Central memory CD8-positive, alpha-beta T cell (primary cell): ENCODE measurements around the gene CAPN14.

Source experiments
- ATAC-seq: fragments of 150-1000 bp; cut with Tn5 transposase; replicated peaks from 2 replicates; pipeline ENCODE4 v1.10.0; 2022; ENCODE audit warnings: mild to moderate bottlenecking, moderate FRiP score, moderate number of reproducible peaks; ENCODE audit not compliant: poor library complexity, severe bottlenecking; ENCODE audit errors: extremely low read depth
- DNase-seq, 2 donors: peaks; one replicate each; pipeline ENCODE4 v3.0.0; 2021; ENCODE audit warnings: low spot score in 2 of 2
- H3K27ac Mint-ChIP-seq: one replicate; pipeline ENCODE4 v1.8.0; 2022; ENCODE audit warnings: low read depth, mild to moderate bottlenecking, moderate library complexity, mixed read lengths
- H3K27me3 Mint-ChIP-seq: one replicate; pipeline ENCODE4 v1.8.0; 2022; ENCODE audit warnings: mixed read lengths
- H3K36me3 Mint-ChIP-seq: one replicate; pipeline ENCODE4 v1.8.0; 2022; ENCODE audit warnings: mild to moderate bottlenecking, moderate library complexity, mixed read lengths; ENCODE audit not compliant: insufficient read depth
- H3K4me1 Mint-ChIP-seq: one replicate; pipeline ENCODE4 v1.8.0; 2022; ENCODE audit warnings: mixed read lengths
- H3K4me3 Mint-ChIP-seq: one replicate; pipeline ENCODE4 v1.8.0; 2022; ENCODE audit warnings: mild to moderate bottlenecking, moderate library complexity, mixed read lengths
- H3K9me3 Mint-ChIP-seq: one replicate; pipeline ENCODE4 v1.8.0; 2022; ENCODE audit warnings: mixed read lengths

Gene CAPN14

DNA sequence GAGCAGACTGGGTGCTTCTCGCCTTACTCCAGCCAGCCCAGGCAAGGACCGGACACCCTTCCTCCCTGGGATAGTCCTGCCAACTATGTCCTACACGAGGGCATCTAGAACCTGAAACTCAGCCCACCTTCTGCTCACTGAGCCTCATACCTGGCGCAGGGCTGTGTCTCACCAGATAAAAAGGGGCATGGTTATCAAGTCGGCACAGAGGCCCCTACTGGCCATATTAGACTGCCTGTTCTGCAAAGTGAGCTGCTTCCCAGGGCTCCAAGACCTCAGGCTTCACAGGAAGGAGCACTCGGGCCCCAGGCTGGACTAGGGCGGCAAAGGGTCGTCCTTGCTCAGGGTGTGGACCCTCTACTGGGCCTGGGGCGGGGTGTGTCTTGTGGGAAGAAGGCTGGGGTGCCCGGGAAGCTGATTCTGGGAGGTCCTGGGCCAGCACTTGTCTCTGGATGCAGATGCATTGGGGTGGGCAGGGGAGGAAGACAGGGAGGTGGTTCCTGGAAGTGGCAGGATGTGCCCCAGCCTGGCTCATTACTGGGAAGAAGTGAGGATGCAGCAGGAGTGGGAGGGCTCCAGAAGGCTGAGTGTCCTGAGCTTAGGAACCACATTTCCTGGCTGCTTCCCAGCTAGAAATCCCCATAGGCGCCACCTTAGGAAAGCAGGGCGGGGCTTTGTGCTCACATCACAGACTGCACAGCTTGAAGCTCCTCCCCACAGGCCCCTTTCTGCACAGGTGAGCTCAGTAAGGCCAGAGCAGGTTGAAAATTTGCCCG, 36.2 kb upstream of the CAPN14 start:
- no peak for ATAC-seq
- DNase-seq: no peak
- Mint-ChIP-seq H3K36me3 (no peaks in the 10 kb centered on the region), H3K27me3 (no peaks in the 10 kb centered on the region), H3K9me3 (no peaks in the 10 kb centered on the region), H3K27ac (no peak overlapping the region), H3K4me1 (peaks cover 4% of the 10 kb centered on the region), H3K4me3 (no peak overlapping the region)

DNA sequence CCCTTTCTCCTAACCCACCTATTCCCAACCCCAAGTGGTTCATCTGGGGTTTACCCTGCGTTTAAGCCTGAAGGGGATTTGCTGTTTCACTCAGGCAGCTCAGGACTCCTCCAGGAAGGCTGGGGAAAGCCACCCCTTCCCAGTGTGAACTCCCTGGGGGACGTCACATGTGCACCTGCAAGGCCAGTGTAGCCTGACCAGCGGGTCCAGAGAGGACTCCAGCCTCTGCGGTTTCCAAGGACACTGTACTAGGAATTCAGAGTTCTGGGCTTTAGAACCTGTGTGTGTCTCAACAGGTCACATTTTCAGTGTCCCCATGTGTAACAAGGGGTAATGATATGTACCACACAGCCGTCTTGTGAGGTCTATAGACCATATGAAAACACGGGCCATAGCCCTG, 34.5 kb upstream of the CAPN14 start:
- H3K9me3 Mint-ChIP-seq: no peaks in the 10 kb centered on the region
- H3K27me3 Mint-ChIP-seq: no peaks in the 10 kb centered on the region
- no peak overlapping the region for H3K4me3 Mint-ChIP-seq
- no peaks in the 10 kb centered on the region for H3K36me3 Mint-ChIP-seq
- DNase-seq (no peak), ATAC-seq (no peak)
- H3K27ac Mint-ChIP-seq: no peak overlapping the region
- no peaks in the 10 kb centered on the region for H3K4me1 Mint-ChIP-seq

DNA sequence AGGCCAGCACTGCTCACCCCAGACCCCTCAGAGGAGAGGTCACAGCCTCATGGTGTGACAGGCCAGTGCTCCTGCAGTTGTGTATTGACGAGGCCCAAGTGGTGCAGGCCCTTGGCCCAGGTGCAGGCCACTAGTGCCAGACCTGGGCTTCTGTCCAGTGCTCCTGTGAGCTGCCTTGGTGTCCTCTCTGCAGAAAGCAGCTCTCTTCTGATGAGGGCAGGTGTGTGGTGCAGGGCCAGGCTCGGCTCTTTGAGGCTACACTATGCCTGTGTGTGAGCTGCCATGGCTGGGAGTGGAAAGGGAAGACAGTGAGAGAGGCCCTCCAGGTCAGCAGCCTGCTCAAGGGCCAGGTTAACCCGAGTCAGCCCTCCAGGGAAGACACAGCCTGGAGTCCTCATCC, 33.7 kb upstream of the CAPN14 start:
- H3K27ac Mint-ChIP-seq: no peak overlapping the region
- H3K4me3 Mint-ChIP-seq: no peak overlapping the region
- no peaks in the 10 kb centered on the region for H3K4me1 Mint-ChIP-seq
- no peaks in the 10 kb centered on the region for H3K9me3 Mint-ChIP-seq
- no peaks in the 10 kb centered on the region for H3K36me3 Mint-ChIP-seq
- no peaks in the 10 kb centered on the region for H3K27me3 Mint-ChIP-seq
- no peak for DNase-seq
- ATAC-seq: no peak

DNA sequence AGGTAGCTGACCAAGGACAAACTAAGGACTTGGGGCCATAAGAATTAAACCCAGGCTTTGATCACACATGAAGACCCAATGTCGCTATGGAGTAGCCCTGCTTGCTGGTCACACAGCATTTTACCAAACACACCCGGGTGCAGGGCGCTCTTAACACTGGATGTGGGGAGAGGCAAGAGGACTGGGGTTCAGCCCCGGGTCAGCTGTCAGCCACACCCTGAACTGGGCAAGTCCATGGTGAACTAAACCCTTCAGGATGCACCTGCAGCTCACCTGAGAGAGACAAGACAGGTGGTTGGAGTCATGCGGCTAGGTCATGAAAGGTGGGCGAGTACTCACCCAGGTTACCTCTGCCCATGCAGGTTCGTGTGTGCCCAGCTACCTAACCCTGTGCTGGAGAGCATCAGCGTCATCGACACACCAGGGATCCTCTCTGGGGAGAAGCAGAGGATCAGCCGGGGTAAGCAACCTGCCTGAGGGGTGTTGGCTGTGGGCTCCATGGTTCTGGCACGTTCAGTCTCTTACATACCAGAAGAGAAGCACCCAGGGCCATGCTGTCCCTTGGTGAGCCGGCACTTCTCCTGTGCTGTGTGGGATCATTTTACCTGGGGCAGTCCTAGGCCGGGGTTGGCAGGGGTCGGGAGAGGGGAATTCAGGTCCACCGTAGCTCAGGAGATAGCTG, 31.8 kb upstream of the CAPN14 start:
- Mint-ChIP-seq H3K4me1 (no peaks in the 10 kb centered on the region), H3K9me3 (no peaks in the 10 kb centered on the region), H3K27me3 (no peaks in the 10 kb centered on the region), H3K36me3 (no peaks in the 10 kb centered on the region), H3K4me3 (no peak overlapping the region), H3K27ac (no peak overlapping the region)
- no peak for ATAC-seq
- DNase-seq: no peak

DNA sequence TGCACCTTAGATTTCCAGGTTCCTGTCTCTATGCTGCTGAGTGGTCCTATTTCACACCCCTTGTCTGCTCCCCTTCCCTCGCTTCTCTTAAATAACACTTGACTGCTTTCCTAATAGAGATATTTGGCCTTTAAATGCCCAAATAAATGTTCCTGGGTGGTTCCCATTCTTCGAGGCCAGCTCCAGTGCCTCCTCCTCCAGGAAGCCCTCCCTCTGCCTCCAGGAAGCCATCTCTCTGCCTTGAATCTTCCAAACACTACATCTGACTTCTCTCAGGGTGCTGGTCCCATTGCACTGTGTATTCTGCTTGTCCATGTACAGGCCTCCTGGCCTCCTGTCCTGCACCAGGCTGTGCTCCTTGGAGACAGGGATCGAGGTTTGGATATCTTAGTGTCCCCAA, 30.8 kb upstream of the CAPN14 start:
- H3K27ac Mint-ChIP-seq: no peak overlapping the region
- no peaks in the 10 kb centered on the region for H3K27me3 Mint-ChIP-seq
- no peaks in the 10 kb centered on the region for H3K36me3 Mint-ChIP-seq
- no peak overlapping the region for H3K4me3 Mint-ChIP-seq
- DNase-seq (no peak), ATAC-seq (no peak)
- H3K9me3 Mint-ChIP-seq: no peaks in the 10 kb centered on the region
- no peaks in the 10 kb centered on the region for H3K4me1 Mint-ChIP-seq

DNA sequence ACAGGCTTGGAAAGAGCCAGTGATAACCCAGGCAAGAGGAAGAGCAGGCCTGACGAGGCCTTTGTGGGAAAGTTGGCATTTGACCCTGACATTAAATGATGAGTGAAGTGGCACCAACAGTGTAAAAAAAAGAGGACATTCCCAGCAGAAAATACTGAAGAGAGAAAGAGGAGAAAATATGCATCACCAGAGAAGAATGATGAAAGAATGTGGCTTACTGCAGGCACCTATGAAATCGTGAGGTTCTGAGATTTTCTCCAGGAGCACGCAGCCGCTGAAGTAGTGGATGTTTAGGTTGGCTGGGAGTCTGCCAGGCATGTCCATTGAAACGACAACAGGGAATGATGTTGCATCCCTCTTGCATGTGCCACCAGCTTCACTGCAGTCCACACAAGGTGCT, 30.4 kb upstream of the CAPN14 start:
- no peak overlapping the region for H3K27ac Mint-ChIP-seq
- H3K4me3 Mint-ChIP-seq: no peak overlapping the region
- H3K9me3 Mint-ChIP-seq: no peaks in the 10 kb centered on the region
- H3K36me3 Mint-ChIP-seq: no peaks in the 10 kb centered on the region
- DNase-seq (no peak), ATAC-seq (no peak)
- H3K4me1 Mint-ChIP-seq: no peaks in the 10 kb centered on the region
- H3K27me3 Mint-ChIP-seq: no peaks in the 10 kb centered on the region

DNA sequence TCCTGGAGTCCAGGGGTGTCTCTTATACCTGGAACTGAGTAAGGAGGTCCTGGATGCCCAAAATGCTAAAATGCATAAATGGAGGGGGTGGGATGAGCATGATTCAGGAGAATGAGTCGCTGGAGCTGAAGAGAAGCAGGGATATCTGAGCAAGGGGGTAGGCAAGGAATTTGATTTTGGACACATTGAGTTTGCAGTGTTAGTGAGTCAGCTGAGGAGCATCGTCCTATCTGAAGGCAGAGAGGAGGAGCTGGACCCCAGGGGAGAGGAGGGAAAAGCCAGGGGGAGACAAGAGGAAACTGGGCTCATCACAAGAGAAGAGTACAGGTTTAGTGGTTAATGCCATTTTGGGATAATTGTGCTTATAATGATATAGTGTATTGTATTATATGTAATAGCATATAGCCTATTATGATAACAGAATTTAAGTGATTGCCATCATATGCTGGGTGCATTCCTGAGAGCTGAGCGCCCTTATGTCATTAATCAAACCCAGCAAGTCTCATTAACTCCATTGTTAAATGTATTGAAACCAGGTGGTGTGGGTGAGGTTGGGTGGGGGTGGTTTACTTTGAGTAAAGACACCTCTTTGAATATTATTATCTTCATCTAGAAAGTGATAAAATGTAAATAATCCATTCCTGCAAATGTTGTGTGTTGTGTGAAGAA, 29.0 kb upstream of the CAPN14 start:
- Mint-ChIP-seq H3K27ac (no peak overlapping the region), H3K36me3 (no peaks in the 10 kb centered on the region), H3K4me3 (no peak overlapping the region), H3K27me3 (no peaks in the 10 kb centered on the region), H3K9me3 (no peaks in the 10 kb centered on the region), H3K4me1 (no peaks in the 10 kb centered on the region)
- DNase-seq (no peak), ATAC-seq (no peak)

DNA sequence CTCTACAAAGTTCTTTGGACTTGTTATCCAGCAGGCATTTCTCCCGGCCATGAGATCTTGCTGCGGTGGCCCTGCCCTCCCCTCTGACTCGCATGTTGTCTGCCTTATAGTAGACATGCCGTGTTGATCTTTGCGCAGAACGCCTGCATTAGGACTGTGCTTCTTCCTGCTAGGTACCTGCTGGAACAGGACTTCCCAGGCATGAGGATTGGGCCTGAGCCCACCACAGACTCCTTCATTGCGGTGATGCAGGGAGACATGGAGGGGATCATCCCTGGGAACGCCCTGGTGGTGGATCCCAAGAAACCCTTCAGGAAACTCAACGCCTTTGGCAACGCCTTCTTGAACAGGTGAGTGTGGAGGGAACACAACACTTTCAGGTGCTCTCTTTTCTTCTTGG, 26.8 kb upstream of the CAPN14 start:
- ATAC-seq (no peak), DNase-seq (no peak)
- peaks cover 8% of the 10 kb centered on the region for H3K4me1 Mint-ChIP-seq
- H3K36me3 Mint-ChIP-seq: no peaks in the 10 kb centered on the region
- no peaks in the 10 kb centered on the region for H3K9me3 Mint-ChIP-seq
- H3K27ac Mint-ChIP-seq: no peak overlapping the region
- H3K4me3 Mint-ChIP-seq: no peak overlapping the region
- no peaks in the 10 kb centered on the region for H3K27me3 Mint-ChIP-seq

DNA sequence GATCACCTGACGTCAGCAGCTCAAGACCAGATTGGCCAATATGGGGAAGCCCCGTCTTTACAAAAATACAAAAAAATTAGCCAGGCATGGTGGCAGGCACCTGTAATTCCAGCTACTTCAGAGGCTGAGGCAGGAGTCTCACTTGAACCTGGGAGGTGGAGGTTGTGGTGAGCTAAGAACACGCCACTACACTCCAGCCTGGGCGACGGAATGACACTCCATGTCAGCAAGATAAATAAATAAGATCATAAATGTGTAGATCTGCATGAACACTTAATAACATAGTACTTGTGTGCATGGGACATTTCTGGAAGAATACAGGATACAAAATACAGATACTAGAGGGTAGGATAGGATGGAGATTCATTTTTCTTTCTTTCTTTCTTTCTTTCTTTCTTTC, 25.7 kb upstream of the CAPN14 start:
- no peak for ATAC-seq
- H3K4me3 Mint-ChIP-seq: no peak overlapping the region
- no peaks in the 10 kb centered on the region for H3K36me3 Mint-ChIP-seq
- no peak for DNase-seq
- no peaks in the 10 kb centered on the region for H3K9me3 Mint-ChIP-seq
- peaks cover 15% of the 10 kb centered on the region for H3K4me1 Mint-ChIP-seq
- H3K27ac Mint-ChIP-seq: no peak overlapping the region
- H3K27me3 Mint-ChIP-seq: no peaks in the 10 kb centered on the region

DNA sequence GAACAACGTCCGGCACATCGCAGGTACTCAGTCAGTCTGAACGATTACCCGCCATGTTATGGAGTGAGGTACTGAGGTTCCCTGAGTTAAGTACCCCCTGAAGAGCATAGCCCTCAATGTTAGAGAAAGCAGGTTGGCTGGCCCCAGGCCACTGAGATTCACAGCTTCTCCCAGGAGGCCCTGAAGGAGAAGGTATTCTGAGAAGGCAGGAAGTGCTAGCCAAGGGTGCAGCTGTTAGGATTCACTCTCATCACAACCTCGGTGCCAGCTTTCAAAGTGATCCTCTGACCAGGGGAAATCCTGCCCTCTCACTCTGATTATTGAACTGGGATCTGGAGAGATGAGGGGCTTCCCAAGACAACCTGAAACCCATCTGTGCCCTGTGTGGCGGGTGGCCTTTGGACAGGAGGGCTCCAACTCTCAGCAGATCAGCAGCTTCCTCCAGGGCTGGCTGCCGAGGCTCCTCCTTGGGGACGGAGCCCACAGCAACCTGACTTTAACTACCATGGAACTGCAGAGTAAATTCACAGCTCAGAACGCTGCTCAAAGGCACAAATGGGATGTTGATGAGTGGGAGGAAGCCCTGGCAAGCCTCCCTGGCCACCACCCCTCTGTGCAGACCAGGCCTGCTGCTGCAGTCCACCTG, 24.4 kb upstream of the CAPN14 start:
- H3K27me3 Mint-ChIP-seq: no peaks in the 10 kb centered on the region
- no peak overlapping the region for H3K27ac Mint-ChIP-seq
- H3K4me1 Mint-ChIP-seq: peaks cover 21% of the 10 kb centered on the region
- ATAC-seq (no peak), DNase-seq (no peak)
- H3K4me3 Mint-ChIP-seq: no peak overlapping the region
- no peaks in the 10 kb centered on the region for H3K9me3 Mint-ChIP-seq
- no peaks in the 10 kb centered on the region for H3K36me3 Mint-ChIP-seq

DNA sequence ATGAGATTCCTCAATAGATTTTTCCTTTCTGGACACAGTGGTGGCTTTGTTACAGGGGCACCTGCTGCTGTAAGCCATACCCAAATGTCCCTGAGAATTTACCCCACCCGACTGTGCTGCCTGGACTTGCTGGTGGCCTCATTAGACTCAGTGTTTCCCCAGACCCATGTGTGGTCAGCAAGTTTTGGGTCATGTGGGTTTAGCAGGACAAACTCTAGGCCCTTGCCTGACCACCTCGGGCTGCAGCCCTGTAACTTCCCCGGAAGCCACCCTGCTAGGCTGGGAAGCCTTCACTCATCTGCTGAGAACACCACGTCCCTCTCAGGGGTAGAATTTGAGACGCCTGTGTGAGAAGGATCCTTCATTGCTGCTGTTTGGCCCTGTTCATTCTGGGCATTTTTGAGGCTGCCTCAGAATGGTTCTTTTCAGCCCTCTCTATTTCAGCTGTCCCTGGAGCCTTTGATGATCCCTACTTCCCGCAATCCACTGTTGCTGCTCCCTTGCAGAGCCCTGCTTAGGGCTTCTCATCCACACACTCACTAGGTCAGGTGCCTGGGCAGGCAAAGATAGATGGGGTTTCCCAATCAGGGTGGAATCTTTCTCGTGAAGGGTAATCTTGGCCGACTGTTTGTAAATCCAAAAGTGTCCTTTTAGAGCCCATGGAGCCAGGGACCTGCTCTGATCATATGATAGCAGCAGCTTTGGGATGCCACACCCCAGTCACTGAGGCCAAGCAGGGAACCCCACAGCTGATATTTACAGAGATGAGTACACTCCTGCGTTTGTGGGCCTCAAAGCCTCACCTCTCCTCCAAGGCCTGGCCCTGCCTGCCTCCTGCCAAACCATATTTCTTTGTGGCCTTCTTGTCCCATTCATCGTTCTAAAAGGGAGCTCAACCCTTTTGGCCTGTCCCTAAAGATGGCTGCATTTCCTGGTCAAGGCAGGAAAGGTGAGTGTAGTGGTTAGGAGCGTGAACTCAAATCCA, 23.4 kb upstream of the CAPN14 start:
- Mint-ChIP-seq H3K4me1 (peaks cover 29% of the 10 kb centered on the region), H3K9me3 (no peaks in the 10 kb centered on the region), H3K36me3 (no peaks in the 10 kb centered on the region), H3K27ac (no peak overlapping the region), H3K27me3 (no peaks in the 10 kb centered on the region), H3K4me3 (no peak overlapping the region)
- DNase-seq (no peak), ATAC-seq (no peak)
